Colonic mucosa (tissue), 4 donors: ENCODE measurements around the gene GARIN5A. TPM values are rescaled to one million over a fixed set of nuclear protein-coding genes. Genes with fewer than 3 reads are reported as not detected.

Source experiments
- DNase-seq: peaks from one replicate; pipeline ENCODE4 v3.0.0-alpha.2; 2020
- H3K27ac ChIP-seq: fragments of 200-600 bp; one replicate; pipeline ENCODE4 v1.8.0; 2021
- H3K27me3 ChIP-seq: fragments of 200-600 bp; one replicate; pipeline ENCODE4 v1.8.0; 2021
- H3K36me3 ChIP-seq: fragments of 200-600 bp; one replicate; pipeline ENCODE4 v1.8.0; 2021
- H3K4me1 ChIP-seq: fragments of 200-600 bp; one replicate; pipeline ENCODE4 v1.8.0; 2021; ENCODE audit warnings: mild to moderate bottlenecking
- H3K4me3 ChIP-seq: fragments of 200-600 bp; one replicate; pipeline ENCODE4 v1.8.0; 2021
- H3K9ac ChIP-seq, 2 donors: one replicate each; pipeline ENCODE4 v1.7.0; 2013; ENCODE audit warnings: control low read depth in 2 of 2, low read depth in 2 of 2, low read length in 2 of 2
- H3K9me3 ChIP-seq: fragments of 200-600 bp; one replicate; pipeline ENCODE4 v1.8.0; 2021
- intact Hi-C: fragments of 100-400 bp; cut with DNase I; formaldehyde crosslinking; loops from one replicate; pipeline ENCODE4 v1.14.1; 2022
- total RNA-seq, 2 donors: library from RNA; stranded (reverse); fragmentation: NEBNext Ultra II Directional in 1 of 2; extraction: Animal tissue kit (Norgen Biotek cat#: 25700) in 1 of 2; gene quantifications; one replicate each; pipeline ENCODE4 v1.2.1, GENCODE V29; 2021
- TF ChIP-seq, protein P1 (sequence below): fragments of 200-600 bp; IDR thresholded peaks from one replicate; pipeline ENCODE4 v1.8.0; 2022; ENCODE audit warnings: antibody characterized with exemption, mild to moderate bottlenecking
- donor health status: healthy.
- donor health status: DM: no; HTN: no; CAD: no.
- donor health status: DM: no; HTN: no; CAD: no.

The GARIN5A gene
- total RNA-seq, 2 donors from 2014 or later, result 2.1 to 4.4 TPM

DNA sequence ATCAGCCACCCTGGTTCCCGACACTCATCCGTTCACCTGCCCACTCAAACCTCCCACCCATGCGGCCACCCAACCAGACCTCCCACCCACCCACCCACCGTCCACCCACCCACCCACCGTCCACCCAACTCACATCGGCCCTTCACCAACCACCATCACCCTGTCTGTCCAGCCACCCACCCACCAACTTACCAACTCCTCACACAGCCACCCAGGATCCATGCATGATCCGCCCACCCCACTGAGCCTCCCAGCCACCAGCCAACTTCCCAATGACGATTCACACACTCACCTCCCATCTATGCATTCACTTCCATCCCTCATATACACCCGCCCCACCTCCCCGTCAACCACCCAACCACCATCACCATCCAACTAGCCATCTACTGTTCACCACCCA is 30.1 kb upstream of the GARIN5A start:
- Histone ChIP-seq H3K27me3 (no peaks in the 10 kb centered on the region), H3K27ac (no peak overlapping the region), H3K4me1 (no peaks in the 10 kb centered on the region), H3K36me3 (no peaks in the 10 kb centered on the region), H3K9me3 (no peaks in the 10 kb centered on the region), H3K4me3 (no peak overlapping the region), H3K9ac (no peak overlapping the region)
- intact Hi-C loops, result no loop called here
- no peak for DNase-seq
- TF ChIP-seq, protein P1, sequence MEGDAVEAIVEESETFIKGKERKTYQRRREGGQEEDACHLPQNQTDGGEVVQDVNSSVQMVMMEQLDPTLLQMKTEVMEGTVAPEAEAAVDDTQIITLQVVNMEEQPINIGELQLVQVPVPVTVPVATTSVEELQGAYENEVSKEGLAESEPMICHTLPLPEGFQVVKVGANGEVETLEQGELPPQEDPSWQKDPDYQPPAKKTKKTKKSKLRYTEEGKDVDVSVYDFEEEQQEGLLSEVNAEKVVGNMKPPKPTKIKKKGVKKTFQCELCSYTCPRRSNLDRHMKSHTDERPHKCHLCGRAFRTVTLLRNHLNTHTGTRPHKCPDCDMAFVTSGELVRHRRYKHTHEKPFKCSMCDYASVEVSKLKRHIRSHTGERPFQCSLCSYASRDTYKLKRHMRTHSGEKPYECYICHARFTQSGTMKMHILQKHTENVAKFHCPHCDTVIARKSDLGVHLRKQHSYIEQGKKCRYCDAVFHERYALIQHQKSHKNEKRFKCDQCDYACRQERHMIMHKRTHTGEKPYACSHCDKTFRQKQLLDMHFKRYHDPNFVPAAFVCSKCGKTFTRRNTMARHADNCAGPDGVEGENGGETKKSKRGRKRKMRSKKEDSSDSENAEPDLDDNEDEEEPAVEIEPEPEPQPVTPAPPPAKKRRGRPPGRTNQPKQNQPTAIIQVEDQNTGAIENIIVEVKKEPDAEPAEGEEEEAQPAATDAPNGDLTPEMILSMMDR, result no peak

DNA sequence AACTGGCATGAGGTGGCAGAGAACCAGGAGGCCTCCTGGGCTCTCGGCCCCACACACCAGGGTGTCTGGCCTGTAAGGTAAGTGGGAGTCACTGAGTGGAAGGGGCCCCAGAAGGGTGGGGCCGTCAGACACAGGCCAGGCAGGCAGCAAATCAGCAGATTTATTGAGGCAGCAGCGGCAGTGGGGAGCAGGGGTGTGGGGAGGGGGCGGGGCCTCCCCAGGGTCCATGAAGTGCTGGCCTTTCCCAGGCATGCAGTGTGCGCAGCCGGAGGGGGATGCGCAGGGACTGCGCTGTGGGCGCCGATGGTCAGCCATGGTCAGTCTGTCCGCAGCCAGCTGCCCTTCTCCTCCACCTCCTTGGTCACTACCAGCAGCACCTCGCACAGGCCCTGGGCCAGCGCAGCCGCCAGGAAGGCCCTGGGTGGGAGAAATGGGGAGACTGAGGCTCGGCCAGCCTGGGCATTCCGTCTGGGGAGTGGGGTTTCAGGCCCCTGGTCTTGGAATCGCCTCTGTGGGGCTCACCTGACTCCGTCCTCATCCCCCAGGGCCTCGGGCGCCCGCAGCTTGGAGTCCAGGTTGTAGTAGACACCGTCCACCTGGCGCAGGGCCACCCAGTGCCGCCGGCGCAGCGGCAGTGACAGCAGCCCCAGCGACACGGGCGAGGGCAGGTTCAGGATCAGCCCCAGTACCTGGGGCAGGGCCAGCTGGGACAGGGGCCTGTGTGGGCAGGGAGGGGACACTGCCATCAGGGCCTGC is 29.4 kb upstream of the GARIN5A start:
- Histone ChIP-seq H3K27ac (no peak overlapping the region), H3K4me1 (no peaks in the 10 kb centered on the region), H3K27me3 (no peaks in the 10 kb centered on the region), H3K9me3 (no peaks in the 10 kb centered on the region), H3K4me3 (no peak overlapping the region), H3K36me3 (no peaks in the 10 kb centered on the region), H3K9ac (no peak overlapping the region)
- intact Hi-C loops, result no loop called here
- TF ChIP-seq, protein P1, result no peak
- DNase-seq, result no peak

DNA sequence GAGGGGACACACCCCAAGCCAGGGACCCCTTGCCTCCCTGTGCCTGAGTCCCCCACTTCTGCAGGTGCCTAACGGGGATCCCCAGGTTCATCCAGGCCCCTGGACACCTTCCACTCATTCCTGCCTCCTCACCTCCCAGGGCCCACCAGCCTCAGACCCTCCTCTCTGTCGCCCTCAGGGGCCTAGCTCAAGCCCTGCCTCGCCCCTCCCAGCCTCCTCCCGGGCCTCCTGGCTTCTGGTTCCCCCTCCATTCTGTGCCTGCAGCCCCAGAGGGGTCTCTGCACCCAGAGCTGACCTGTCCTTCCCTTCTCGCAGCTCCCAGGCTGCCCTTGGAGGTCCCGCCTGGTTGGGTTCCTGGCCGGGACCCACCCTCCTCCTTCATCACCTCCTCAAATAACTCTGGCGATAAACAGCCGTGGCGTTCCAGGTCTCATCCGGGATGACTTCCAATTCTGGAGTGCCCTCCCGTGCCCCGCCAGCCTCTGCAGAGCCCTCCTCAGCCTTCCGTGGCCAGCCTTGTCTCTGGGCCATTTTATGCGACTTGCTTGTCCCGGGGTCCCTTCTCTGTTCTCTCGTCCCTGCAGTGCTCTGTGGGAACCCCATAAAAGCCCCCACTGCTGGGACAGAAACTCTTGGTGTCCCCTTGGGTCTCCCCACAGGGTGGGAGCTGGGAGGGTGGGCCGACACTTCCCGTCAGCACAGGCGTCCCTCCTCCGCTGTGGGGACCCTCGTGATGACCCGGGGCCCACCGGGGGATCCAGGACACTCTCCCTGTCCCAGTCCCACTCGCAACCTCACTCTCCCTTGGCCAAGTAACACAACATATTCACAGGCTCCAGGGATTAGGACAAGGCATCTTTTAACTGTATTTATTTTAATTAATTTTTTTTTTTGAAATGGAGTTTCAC is 25.2 kb upstream of the GARIN5A start:
- H3K4me1 ChIP-seq, result no peaks in the 10 kb centered on the region
- TF ChIP-seq, protein P1, result no peak
- H3K4me3 ChIP-seq, result no peak overlapping the region
- intact Hi-C loops, result no loop called here
- no peaks in the 10 kb centered on the region for H3K27me3 ChIP-seq
- no peak overlapping the region for H3K27ac ChIP-seq
- no peak overlapping the region for H3K9ac ChIP-seq
- no peaks in the 10 kb centered on the region for H3K9me3 ChIP-seq
- H3K36me3 ChIP-seq, result no peaks in the 10 kb centered on the region
- no peak for DNase-seq

DNA sequence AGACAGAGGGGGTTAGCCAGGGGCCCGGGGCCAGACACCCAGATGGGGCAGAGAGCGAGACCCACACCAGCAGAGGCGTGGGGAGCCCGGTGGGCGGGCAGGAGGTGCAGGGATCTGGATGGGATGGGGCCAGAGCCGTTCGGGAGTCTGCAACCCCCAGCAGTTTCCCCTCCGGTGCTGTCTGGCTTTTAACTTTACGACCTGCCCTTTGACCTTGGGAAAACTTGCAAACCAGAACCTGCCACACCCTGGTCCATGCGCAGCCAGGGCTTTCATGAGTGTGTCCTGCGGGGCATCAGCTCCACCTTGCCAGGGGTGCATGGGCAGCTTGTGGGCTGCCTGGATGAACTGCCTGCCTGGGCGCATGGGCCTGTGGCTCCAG is 24.5 kb upstream of the GARIN5A start:
- no peaks in the 10 kb centered on the region for H3K9me3 ChIP-seq
- H3K27ac ChIP-seq, result no peak overlapping the region
- no peak overlapping the region for H3K4me3 ChIP-seq
- no peak overlapping the region for H3K9ac ChIP-seq
- no peaks in the 10 kb centered on the region for H3K36me3 ChIP-seq
- no peaks in the 10 kb centered on the region for H3K4me1 ChIP-seq
- peak; percentile 44 for DNase-seq
- intact Hi-C loops, result no loop called here
- TF ChIP-seq, protein P1, result no peak
- no peaks in the 10 kb centered on the region for H3K27me3 ChIP-seq

DNA sequence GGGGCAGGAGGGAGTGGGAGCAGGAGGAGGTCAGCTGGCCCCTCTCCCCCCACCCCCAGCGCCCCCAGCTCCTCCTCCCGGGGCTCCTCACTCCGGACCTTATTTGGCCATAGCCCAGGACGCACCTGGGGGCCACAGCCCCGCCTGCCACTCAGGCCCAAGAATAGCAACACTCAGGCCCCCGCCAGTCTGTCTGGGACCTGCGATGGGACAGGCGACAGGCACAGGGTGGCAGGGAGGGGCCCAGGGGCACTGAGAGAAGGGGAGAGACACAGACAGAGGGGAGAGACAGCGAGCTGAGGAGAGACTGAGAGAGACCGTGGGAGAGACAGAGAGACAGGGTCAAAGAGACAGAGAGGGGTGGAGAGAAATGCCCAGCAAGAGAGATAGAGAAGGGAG is 24.1 kb upstream of the GARIN5A start:
- no peak overlapping the region for H3K9ac ChIP-seq
- H3K27ac ChIP-seq, result no peak overlapping the region
- H3K27me3 ChIP-seq, result no peaks in the 10 kb centered on the region
- no peaks in the 10 kb centered on the region for H3K4me1 ChIP-seq
- TF ChIP-seq, protein P1, result no peak
- no peak for DNase-seq
- H3K36me3 ChIP-seq, result no peaks in the 10 kb centered on the region
- H3K4me3 ChIP-seq, result no peak overlapping the region
- H3K9me3 ChIP-seq, result no peaks in the 10 kb centered on the region
- intact Hi-C loops, result no loop called here
